NCI-H146 treated with DMSO at 0.1 percent for 48 hours (cell line): ENCODE measurements around the gene ZFAND6.
"Not testable (repeated sequence)": the region's sequence is repeated elsewhere in the genome, so short reads cannot be mapped to it uniquely, and the experiment has no call there.

Experiments used
- DNase-seq: peaks from one replicate; lab custom pipeline; 2025; ENCODE audit not compliant: unreplicated experiment; lab: John Stamatoyannopoulos, UW

ZFAND6 gene

GRCh38 chr15:80058851-80059785, at the start of gene ZFAND6:
ZFAND6 (plus strand) TSS chr15:80059676; CDS start chr15:80120345, 60,669 bp downstream.
- peak; percentile 92 for DNase-seq

- DNase-seq: no peak
Observed at GRCh38 chr15:80010131-80010673, 49.3 kb upstream of the ZFAND6 start.

- DNase-seq: not testable (repeated sequence)
Observed at GRCh38 chr15:80011041-80011523, 48.4 kb upstream of the ZFAND6 start.

GRCh38 chr15:80011596-80011995, 47.9 kb upstream of the ZFAND6 start:
- no peak for DNase-seq

- DNase-seq: no peak
Observed at GRCh38 chr15:80012060-80012726, 47.3 kb upstream of the ZFAND6 start.

- DNase-seq: not testable (repeated sequence)
Observed at GRCh38 chr15:80014186-80014585, 45.3 kb upstream of the ZFAND6 start.

- no peak for DNase-seq
Observed at GRCh38 chr15:80015156-80015555, 44.3 kb upstream of the ZFAND6 start.

GRCh38 chr15:80016506-80016905, 43.0 kb upstream of the ZFAND6 start:
- not testable (repeated sequence) for DNase-seq

- not testable (repeated sequence) for DNase-seq
Observed at GRCh38 chr15:80017139-80017538, 42.3 kb upstream of the ZFAND6 start.

- no peak for DNase-seq
Observed at GRCh38 chr15:80019168-80019745, 40.2 kb upstream of the ZFAND6 start.

GRCh38 chr15:80020149-80020548, 39.3 kb upstream of the ZFAND6 start:
- not testable (repeated sequence) for DNase-seq

GRCh38 chr15:80020731-80021130, 38.7 kb upstream of the ZFAND6 start:
- no peak for DNase-seq

- DNase-seq: no peak
Observed at GRCh38 chr15:80026310-80026709, 33.2 kb upstream of the ZFAND6 start.

- no peak for DNase-seq
Observed at GRCh38 chr15:80026754-80027153, 32.7 kb upstream of the ZFAND6 start.

- no peak for DNase-seq
Observed at GRCh38 chr15:80028937-80029336, 30.5 kb upstream of the ZFAND6 start.

- DNase-seq: peak; percentile 8
Observed at GRCh38 chr15:80031841-80032240, 27.6 kb upstream of the ZFAND6 start.

- no peak for DNase-seq
Observed at GRCh38 chr15:80034629-80035028, 24.8 kb upstream of the ZFAND6 start.

GRCh38 chr15:80036071-80036470, 23.4 kb upstream of the ZFAND6 start:
- DNase-seq: no peak

- no peak for DNase-seq
Observed at GRCh38 chr15:80041494-80042253, 17.8 kb upstream of the ZFAND6 start.

- DNase-seq: no peak
Observed at GRCh38 chr15:80042568-80042967, 16.9 kb upstream of the ZFAND6 start.
